GM18519 (cell line): Measurements from ENCODE around the gene XG.
"Not testable (repeated sequence)": the region's sequence is repeated elsewhere in the genome, so short reads cannot be mapped to it uniquely, and the experiment has no call there.

Experiments
- ATAC-seq: cut with Tn5 transposase; IDR thresholded peaks from one replicate; pipeline ENCODE4 v1.9.1; 2021; ENCODE audit warnings: mild to moderate bottlenecking, moderate library complexity; ENCODE audit not compliant: unreplicated experiment, low FRiP score

Gene XG

GRCh38 chrX:2812161-2812907 is 60.5 kb downstream of the XG start:
- ATAC-seq, result not testable (repeated sequence)

GRCh38 chrX:2817036-2817435 is 65.2 kb downstream of the XG start:
- no peak for ATAC-seq

GRCh38 chrX:2819345-2820135 is 67.7 kb downstream of the XG start:
- ATAC-seq, result no peak

- no peak for ATAC-seq
These were observed 68.4 kb downstream of the XG start for GRCh38 chrX:2820136-2820771.

GRCh38 chrX:2823795-2824386 is 72.1 kb downstream of the XG start:
- no peak for ATAC-seq

- no peak for ATAC-seq
These were observed 73.0 kb downstream of the XG start for GRCh38 chrX:2824886-2825285.

GRCh38 chrX:2828344-2828958 is 76.6 kb downstream of the XG start, which contains the start of gene GYG2:
TSS of gene GYG2 (plus strand) at chrX:2828930. CDS start at chrX:2830189, 1,259 bp downstream.
- ATAC-seq, result no peak

- ATAC-seq, result no peak
These were observed 77.1 kb downstream of the XG start for GRCh38 chrX:2828959-2829411.

- ATAC-seq, result no peak
These were observed 77.8 kb downstream of the XG start for GRCh38 chrX:2829469-2830246.

- no peak for ATAC-seq
These were observed 79.8 kb downstream of the XG start for GRCh38 chrX:2831471-2832228.

- no peak for ATAC-seq
These were observed 86.1 kb downstream of the XG start for GRCh38 chrX:2837961-2838360.

- ATAC-seq, result no peak
These were observed 89.1 kb downstream of the XG start for GRCh38 chrX:2840961-2841360.

- no peak for ATAC-seq
These were observed 89.7 kb downstream of the XG start for GRCh38 chrX:2841537-2841936.

GRCh38 chrX:2846992-2847391 is 95.2 kb downstream of the XG start:
- no peak for ATAC-seq

GRCh38 chrX:2848871-2849301 is 97.0 kb downstream of the XG start:
- ATAC-seq, result no peak

- ATAC-seq, result no peak
These were observed 103.1 kb downstream of the XG start for GRCh38 chrX:2854918-2855317.

GRCh38 chrX:2855761-2856160 is 103.9 kb downstream of the XG start:
- ATAC-seq, result no peak

- no peak for ATAC-seq
These were observed 105.7 kb downstream of the XG start for GRCh38 chrX:2857566-2857965.
